GM19023 (cell line): ENCODE results near the gene DHX16.

Source experiments
- ATAC-seq: cut with Tn5 transposase; IDR thresholded peaks from one replicate; pipeline ENCODE4 v1.9.1; 2021; ENCODE audit warnings: mild to moderate bottlenecking, moderate library complexity; ENCODE audit not compliant: unreplicated experiment

DHX16 gene

DNA sequence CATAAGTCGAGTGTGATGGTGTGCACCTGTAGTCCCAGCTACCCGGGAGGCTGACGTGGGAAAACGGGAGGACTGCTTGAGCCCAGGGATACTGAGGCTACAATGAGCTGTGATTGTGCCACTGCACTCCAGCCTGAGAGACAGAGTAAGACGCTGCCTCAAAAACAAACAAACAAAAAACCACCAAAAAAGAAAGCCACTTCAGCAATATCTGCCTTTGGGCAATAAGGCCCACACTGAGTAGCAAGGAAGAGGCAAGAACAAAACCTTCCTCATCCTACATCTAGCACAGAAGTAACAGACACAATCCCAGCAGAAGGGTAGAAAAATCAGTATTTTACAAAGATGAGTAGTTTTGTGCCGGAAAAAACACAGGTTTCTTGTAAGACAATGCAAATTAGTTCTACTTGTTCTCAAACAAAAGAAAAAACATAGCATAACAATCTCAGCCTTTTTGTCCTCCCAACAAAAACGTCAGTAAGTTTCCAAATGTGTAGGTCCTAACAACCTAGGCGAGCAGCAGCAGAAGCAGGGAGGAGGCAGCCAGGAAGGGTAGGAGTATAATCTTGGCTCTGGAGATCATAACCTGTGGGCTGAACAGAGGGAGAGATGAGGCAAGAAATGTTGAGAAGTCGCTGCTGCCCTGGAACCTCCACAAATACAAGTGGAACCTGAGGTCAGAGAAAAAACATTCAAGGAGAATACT is 61.5 kb downstream of the DHX16 start:
- ATAC-seq: no peak

DNA sequence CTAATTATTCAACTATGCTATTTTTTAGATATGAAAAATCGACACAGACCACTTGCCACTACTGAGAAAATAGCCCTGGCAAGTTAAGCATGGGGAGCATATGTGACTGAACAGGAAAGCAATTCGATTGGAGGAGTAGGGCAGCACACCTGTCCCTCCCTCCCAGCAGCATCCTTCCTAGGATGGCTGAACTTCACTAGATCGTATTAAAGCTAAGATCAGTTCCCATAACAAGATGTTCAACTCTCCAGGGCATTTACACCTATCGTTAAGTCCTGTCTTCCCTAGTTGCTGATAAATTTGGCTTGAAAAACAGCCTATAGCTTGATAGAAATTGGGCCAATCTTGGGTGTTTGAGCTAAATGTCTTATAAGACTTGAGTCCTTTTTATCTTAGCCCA is 62.7 kb downstream of the DHX16 start:
- ATAC-seq: no peak

DNA sequence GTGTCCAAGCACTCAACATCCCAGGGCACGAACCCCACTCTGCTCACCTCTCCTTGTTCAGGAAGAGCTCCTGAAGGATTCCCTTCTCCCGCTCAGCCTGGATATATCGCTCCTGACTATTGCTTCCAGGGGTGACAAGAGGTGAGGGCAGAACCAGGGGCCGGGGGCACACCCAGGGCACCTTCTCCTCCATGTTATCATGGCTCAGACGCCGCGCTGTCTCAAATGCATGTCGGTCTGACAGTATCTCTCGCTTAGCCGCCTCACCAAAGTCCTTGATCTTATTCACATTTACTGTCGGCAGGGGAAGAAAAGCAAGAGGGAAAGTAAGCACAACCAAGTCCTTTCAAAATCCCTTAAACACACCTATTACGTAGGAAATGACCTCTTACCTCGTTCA is 68.8 kb downstream of the DHX16 start:
- ATAC-seq: no peak
